PC-3 (cell line): ENCODE results near the gene NPSR1. TPM values are rescaled to one million over a fixed set of nuclear protein-coding genes. Genes with fewer than 3 reads are reported as not detected.

Source experiments
- ATAC-seq: fragments of 200-7000 bp; cut with Tn5 transposase; 2 replicates; pipeline ENCODE4 v1.9.1; 2020; ENCODE audit warnings: mild to moderate bottlenecking, moderate library complexity
- BruUV-seq: library from RNA; stranded (reverse); fragments of 400-500 nt; replicated peaks from 2 replicates; lab custom pipeline; 2021; lab: Mats Ljungman, UMichigan
- CTCF ChIA-PET: fragments of 300-600 bp; sonication (Branson Sonifier 250); formaldehyde crosslinking; loops from one replicate; lab custom pipeline; 2022; ENCODE audit warnings: antibody characterized with exemption; lab: Charles Lee
- POLR2A ChIA-PET: fragments of 300-600 bp; sonication (Branson Sonifier 250); formaldehyde crosslinking; loops from one replicate; lab custom pipeline; 2022; ENCODE audit warnings: antibody characterized with exemption; ENCODE audit not compliant: unreplicated experiment; lab: Charles Lee
- DNase-seq: peaks from one replicate; pipeline ENCODE4 v3.0.0-alpha.2; 2015
- H2AFZ ChIP-seq: fragments of 300-600 bp; sonication (generic); 2 replicates; pipeline ENCODE4 v1.6.0; 2016; ENCODE audit warnings: antibody characterized with exemption, low read length
- H3F3A ChIP-seq: fragments of 300-600 bp; sonication (generic); one replicate; pipeline ENCODE4 v1.6.0; 2017; ENCODE audit warnings: antibody characterized with exemption, low read length, control low read depth, mild to moderate bottlenecking; ENCODE audit not compliant: unreplicated experiment
- H3K27ac ChIP-seq: fragments of 300-600 bp; sonication (generic); 2 replicates; pipeline ENCODE4 v1.5.1; 2016; ENCODE audit warnings: mild to moderate bottlenecking, low read length
- H3K27me3 ChIP-seq: fragments of 300-600 bp; sonication (generic); 2 replicates; pipeline ENCODE4 v1.6.1; 2016; ENCODE audit warnings: low read length, mixed read lengths
- H3K36me3 ChIP-seq: fragments of 300-600 bp; sonication (generic); 2 replicates; pipeline ENCODE4 v1.6.1; 2016; ENCODE audit warnings: low read depth, mixed run types, low read length, mixed read lengths
- H3K4me1 ChIP-seq: fragments of 300-600 bp; sonication (generic); 2 replicates; pipeline ENCODE4 v1.5.1; 2016; ENCODE audit warnings: low read length; ENCODE audit not compliant: insufficient read depth
- H3K4me2 ChIP-seq: fragments of 300-600 bp; sonication (generic); 2 replicates; pipeline ENCODE4 v1.6.0; 2016; ENCODE audit warnings: low read length
- H3K4me3 ChIP-seq: fragments of 300-600 bp; sonication (generic); 2 replicates; pipeline ENCODE4 v1.5.1; 2016; ENCODE audit warnings: mild to moderate bottlenecking, low read length, mixed read lengths
- H3K79me2 ChIP-seq: fragments of 300-600 bp; sonication (generic); 2 replicates; pipeline ENCODE4 v1.6.1; 2017; ENCODE audit warnings: low read length, mixed read lengths
- H3K9ac ChIP-seq: fragments of 300-600 bp; sonication (generic); 2 replicates; pipeline ENCODE4 v1.6.0; 2016; ENCODE audit warnings: mild to moderate bottlenecking, low read length
- H3K9me2 ChIP-seq: fragments of 300-600 bp; sonication (generic); replicated peaks from 2 replicates; pipeline ENCODE4 v1.6.1; 2016; ENCODE audit warnings: mixed run types, low read length, mixed read lengths
- H3K9me3 ChIP-seq: fragments of 300-600 bp; sonication (generic); 2 replicates; pipeline ENCODE4 v1.6.1; 2016; ENCODE audit warnings: low read length, mixed read lengths
- H4K20me1 ChIP-seq: fragments of 300-600 bp; sonication (generic); 2 replicates; pipeline ENCODE4 v1.6.1; 2016; ENCODE audit warnings: low read length, mixed read lengths
- CTCF ChIP-seq: fragments of 300-600 bp; sonication (generic); conservative IDR thresholded peaks from 2 replicates; pipeline ENCODE4 v1.5.1; 2017; ENCODE audit warnings: antibody characterized with exemption, low read depth, mild to moderate bottlenecking, low read length
- EZH2 ChIP-seq: fragments of 300-600 bp; sonication (generic); IDR thresholded peaks from one replicate; pipeline ENCODE4 v1.6.1; 2017; ENCODE audit warnings: antibody characterized with exemption, mild to moderate bottlenecking, low read length; ENCODE audit not compliant: unreplicated experiment
- EZH2phosphoT487 ChIP-seq: fragments of 300-600 bp; sonication (generic); IDR thresholded peaks from 2 replicates; pipeline ENCODE4 v1.6.1; 2018; ENCODE audit warnings: mild to moderate bottlenecking, antibody characterized with exemption, low read length, borderline replicate concordance
- intact Hi-C: fragments of 100-400 bp; cut with micrococcal nuclease; formaldehyde crosslinking; loops from 2 replicates; pipeline ENCODE4 v1.9.0; 2023
- total RNA-seq: library from RNA; depleted of rRNA; stranded (reverse); fragments of >200 nt; gene quantifications from 2 replicates; pipeline ENCODE4 v1.2.3, GENCODE V29; 2014

NPSR1 gene
- total RNA-seq, 1 experiment from 2014 or later = not detected

- no peaks in the 10 kb centered on the region for H3K36me3 ChIP-seq
- no peaks in the 10 kb centered on the region for H3F3A ChIP-seq
- no TSS peak for BruUV-seq
- DNase-seq = no peak
- H3K4me2 ChIP-seq = no peak overlapping the region
- ChIA-PET CTCF (no interaction called here), POLR2A (no interaction called here)
- no peak for ATAC-seq
- H3K27ac ChIP-seq = no peak overlapping the region
- no peak overlapping the region for H2AFZ ChIP-seq
- no peaks in the 10 kb centered on the region for H4K20me1 ChIP-seq
- H3K9ac ChIP-seq = no peak overlapping the region
- H3K79me2 ChIP-seq = no peaks in the 10 kb centered on the region
- no peaks in the 10 kb centered on the region for H3K9me3 ChIP-seq
- TF ChIP-seq CTCF = no peak
- no peak for TF ChIP-seq EZH2phosphoT487
- no peak for TF ChIP-seq EZH2
- H3K9me2 ChIP-seq = no peaks in the 10 kb centered on the region
- no peak overlapping the region for H3K4me3 ChIP-seq
- H3K4me1 ChIP-seq = no peaks in the 10 kb centered on the region
- intact Hi-C loops = no loop called here
- peaks cover 30% of the 10 kb centered on the region for H3K27me3 ChIP-seq
Measured at GRCh38 chr7:34664755-34665154, 6.7 kb downstream of the NPSR1 start.

- ChIA-PET CTCF (no interaction called here), POLR2A (no interaction called here)
- DNase-seq (peak; percentile 83), ATAC-seq (peak; percentile 84)
- Histone ChIP-seq H3K4me2 (peak overlapping the region; percentile 73), H3K9ac (no peak overlapping the region), H3K9me3 (no peaks in the 10 kb centered on the region), H3K4me1 (peaks cover 14% of the 10 kb centered on the region; the same call in 1 of the 2 replicates), H3K4me3 (peak overlapping the region; percentile 46; the same call in 1 of the 2 replicates), H3F3A (no peaks in the 10 kb centered on the region), H4K20me1 (no peaks in the 10 kb centered on the region), H3K9me2 (no peaks in the 10 kb centered on the region), H3K27ac (no peak overlapping the region), H2AFZ (no peak overlapping the region), H3K36me3 (no peaks in the 10 kb centered on the region), H3K27me3 (no peaks in the 10 kb centered on the region), H3K79me2 (no peaks in the 10 kb centered on the region)
- intact Hi-C loops = no loop called here
- BruUV-seq = no TSS peak
- TF ChIP-seq EZH2 (no peak), CTCF (no peak), EZH2phosphoT487 (no peak)
Measured at GRCh38 chr7:34672430-34672829, 14.4 kb downstream of the NPSR1 start.

DNA sequence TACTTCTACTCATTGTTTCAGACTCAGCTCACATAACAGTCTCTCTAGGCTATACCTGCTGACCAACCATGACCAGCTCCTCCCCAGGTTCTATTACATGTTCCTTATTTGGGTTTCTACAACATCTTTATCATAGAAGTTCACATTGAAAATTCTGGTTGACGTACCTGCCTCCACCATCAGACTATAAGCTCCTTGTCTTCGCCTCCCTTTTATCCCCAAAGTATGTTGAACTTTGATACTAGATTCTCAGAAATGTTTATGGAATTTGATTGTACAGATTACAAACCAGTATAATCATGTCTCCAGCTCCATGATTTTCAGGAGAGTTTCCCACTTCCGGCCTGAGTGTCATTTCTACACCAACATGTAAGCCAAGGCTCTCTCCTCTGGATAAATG lies 15.0 kb downstream of the NPSR1 start:
- POLR2A ChIA-PET = no interaction called here
- intact Hi-C loops = no loop called here
- peak overlapping the region; percentile 73; the same call in 1 of the 2 replicates for H3K4me2 ChIP-seq
- no peaks in the 10 kb centered on the region for H3F3A ChIP-seq
- no peak for DNase-seq
- TF ChIP-seq EZH2phosphoT487 = no peak
- TF ChIP-seq CTCF = no peak
- TF ChIP-seq EZH2 = no peak
- H3K9ac ChIP-seq = no peak overlapping the region
- no peaks in the 10 kb centered on the region for H3K36me3 ChIP-seq
- H3K4me3 ChIP-seq = no peak overlapping the region
- CTCF ChIA-PET = no interaction called here
- no peak overlapping the region for H3K27ac ChIP-seq
- no peaks in the 10 kb centered on the region for H3K9me3 ChIP-seq
- H3K4me1 ChIP-seq = peaks cover 14% of the 10 kb centered on the region; the same call in 1 of the 2 replicates
- no TSS peak for BruUV-seq
- no peaks in the 10 kb centered on the region for H3K27me3 ChIP-seq
- H4K20me1 ChIP-seq = no peaks in the 10 kb centered on the region
- no peaks in the 10 kb centered on the region for H3K79me2 ChIP-seq
- H3K9me2 ChIP-seq = no peaks in the 10 kb centered on the region
- no peak for ATAC-seq
- no peak overlapping the region for H2AFZ ChIP-seq
